HEK293 (cell line): ENCODE data around the gene FGF22.

ENCODE experiments used
- CTCF ChIA-PET: fragments of 350-600 bp; formaldehyde crosslinking; extraction: SDS; loops from one replicate; lab custom pipeline; 2021; ENCODE audit warnings: antibody characterized with exemption; lab: Yijun Ruan, JAX
- POLR2A ChIA-PET: fragments of 300-600 bp; formaldehyde crosslinking; extraction: SDS; loops from one replicate; lab custom pipeline; 2020; ENCODE audit warnings: antibody characterized with exemption, inconsistent platforms; lab: Yijun Ruan, JAX
- H3K27ac ChIP-seq: fragments of 200-500 bp; sonication (Bioruptor generic); 2 replicates; pipeline ENCODE4 v1.5.1; 2014; ENCODE audit warnings: low read depth, low read length, control low read depth, inconsistent platforms; ENCODE audit errors: extremely low read depth
- H3K36me3 ChIP-seq, 2 experiments: fragments of 200-500 bp in 1 of 2; sonication (Bioruptor generic) in 1 of 2; 1 replicate in 1 of 2; 2 replicates in 1 of 2; pipeline ENCODE4 v1.5.1; 2014 to 2017; ENCODE audit warnings: inconsistent platforms in 2 of 2, low read length in 2 of 2; ENCODE audit not compliant: control insufficient read depth in 2 of 2, insufficient read depth in 1 of 2
- H3K4me1 ChIP-seq: fragments of 200-500 bp; sonication (Bioruptor generic); 2 replicates; pipeline ENCODE4 v1.5.1; 2014; ENCODE audit warnings: mild to moderate bottlenecking, low read length, inconsistent platforms; ENCODE audit not compliant: control insufficient read depth, insufficient read depth
- H3K4me3 ChIP-seq: 2 replicates; pipeline ENCODE4 v1.5.1; 2011; ENCODE audit warnings: low read depth, mild to moderate bottlenecking, control low read depth, low read length, moderate library complexity
- H3K9me3 ChIP-seq: fragments of 200-500 bp; sonication (Bioruptor generic); 2 replicates; pipeline ENCODE4 v1.5.1; 2014; ENCODE audit warnings: low read depth, low read length, inconsistent platforms; ENCODE audit not compliant: control insufficient read depth, insufficient read depth
- HOXA7 ChIP-seq: sonication (generic); formaldehyde crosslinking; IDR thresholded peaks from 2 replicates; pipeline ENCODE4 v1.8.1; 2022; ENCODE audit warnings: missing genetic modification reagents, borderline replicate concordance
- KLF17 ChIP-seq: fragments of 450-650 bp; formaldehyde crosslinking; IDR thresholded peaks from 2 replicates; pipeline ENCODE4 v1.5.1; 2016; ENCODE audit warnings: missing biosample characterization, missing genetic modification characterization
- KLF8 ChIP-seq: fragments of 450-650 bp; formaldehyde crosslinking; IDR thresholded peaks from 2 replicates; pipeline ENCODE4 v1.5.1; 2016; ENCODE audit warnings: missing biosample characterization, missing genetic modification characterization
- REPIN1 ChIP-seq: fragments of 450-650 bp; formaldehyde crosslinking; IDR thresholded peaks from 2 replicates; pipeline ENCODE4 v1.5.1; 2017; ENCODE audit warnings: missing biosample characterization, missing genetic modification characterization, low read depth
- SETDB1 ChIP-seq: IDR thresholded peaks from one replicate; pipeline ENCODE4 v1.6.1; 2017; ENCODE audit warnings: mild to moderate bottlenecking, low read length, moderate library complexity, mixed read lengths; ENCODE audit not compliant: insufficient read length
- SP2 ChIP-seq: fragments of 450-650 bp; formaldehyde crosslinking; IDR thresholded peaks from 2 replicates; pipeline ENCODE4 v1.5.1; 2016; ENCODE audit warnings: missing biosample characterization, missing genetic modification characterization
- YY1 ChIP-seq: fragments of 450-650 bp; formaldehyde crosslinking; IDR thresholded peaks from 2 replicates; pipeline ENCODE4 v1.5.1; 2018; ENCODE audit warnings: missing biosample characterization, missing genetic modification characterization
- ZBTB21 ChIP-seq: fragments of 450-650 bp; formaldehyde crosslinking; IDR thresholded peaks from 2 replicates; pipeline ENCODE4 v1.5.1; 2017; ENCODE audit warnings: missing biosample characterization, missing genetic modification characterization
- ZFP41 ChIP-seq: fragments of 450-650 bp; formaldehyde crosslinking; IDR thresholded peaks from 2 replicates; pipeline ENCODE4 v1.5.1; 2016; ENCODE audit warnings: missing biosample characterization, missing genetic modification characterization, borderline replicate concordance
- ZNF10 ChIP-seq: fragments of 450-650 bp; formaldehyde crosslinking; IDR thresholded peaks from 2 replicates; pipeline ENCODE4 v1.5.1; 2017; ENCODE audit warnings: missing biosample characterization, missing genetic modification characterization
- ZNF148 ChIP-seq: fragments of 450-650 bp; formaldehyde crosslinking; IDR thresholded peaks from 2 replicates; pipeline ENCODE4 v1.5.0; 2017; ENCODE audit warnings: missing biosample characterization, missing genetic modification characterization, borderline replicate concordance
- ZNF221 ChIP-seq: fragments of 450-650 bp; formaldehyde crosslinking; IDR thresholded peaks from 2 replicates; pipeline ENCODE4 v1.5.1; 2017; ENCODE audit warnings: missing biosample characterization, missing genetic modification characterization, borderline replicate concordance
- ZNF23 ChIP-seq: fragments of 450-650 bp; formaldehyde crosslinking; IDR thresholded peaks from 2 replicates; pipeline ENCODE4 v1.5.1; 2016; ENCODE audit warnings: missing biosample characterization, missing genetic modification characterization, borderline replicate concordance
- ZNF248 ChIP-seq: fragments of 450-650 bp; formaldehyde crosslinking; IDR thresholded peaks from 2 replicates; pipeline ENCODE4 v1.5.1; 2017; ENCODE audit warnings: missing biosample characterization, missing genetic modification characterization
- ZNF274 ChIP-seq, 2 experiments: fragments of 200-500 bp in 1 of 2; fragments of 450-650 bp in 1 of 2; sonication (Bioruptor generic) in 1 of 2; formaldehyde crosslinking in 1 of 2; IDR thresholded peaks; 2 replicates each; pipeline versions ENCODE4 v1.5.1 to v1.6.1; 2014 to 2016; ENCODE audit warnings: borderline replicate concordance in 1 of 2, inconsistent platforms in 1 of 2, low read length in 1 of 2, missing biosample characterization in 1 of 2, missing genetic modification characterization in 1 of 2
- ZNF292 ChIP-seq: fragments of 450-650 bp; formaldehyde crosslinking; IDR thresholded peaks from 2 replicates; pipeline ENCODE4 v1.5.1; 2016; ENCODE audit warnings: low read depth, missing biosample characterization, missing genetic modification characterization, borderline replicate concordance
- ZNF335 ChIP-seq: fragments of 450-650 bp; formaldehyde crosslinking; conservative IDR thresholded peaks from 2 replicates; pipeline ENCODE4 v1.5.1; 2016; ENCODE audit warnings: missing biosample characterization, missing genetic modification characterization
- ZNF394 ChIP-seq: fragments of 450-650 bp; formaldehyde crosslinking; IDR thresholded peaks from 2 replicates; pipeline ENCODE4 v1.5.1; 2016; ENCODE audit warnings: missing biosample characterization, missing genetic modification characterization, mild to moderate bottlenecking, moderate library complexity, borderline replicate concordance
- ZNF423 ChIP-seq: fragments of 450-650 bp; formaldehyde crosslinking; IDR thresholded peaks from 2 replicates; pipeline ENCODE4 v1.5.1; 2016; ENCODE audit warnings: missing biosample characterization, missing genetic modification characterization
- ZNF530 ChIP-seq: fragments of 450-650 bp; formaldehyde crosslinking; IDR thresholded peaks from 2 replicates; pipeline ENCODE4 v1.5.1; 2016; ENCODE audit warnings: low read depth, missing biosample characterization, missing genetic modification characterization
- ZNF610 ChIP-seq: fragments of 450-650 bp; formaldehyde crosslinking; IDR thresholded peaks from 2 replicates; pipeline ENCODE4 v1.5.1; 2016; ENCODE audit warnings: missing biosample characterization, missing genetic modification characterization, borderline replicate concordance
- ZNF692 ChIP-seq: fragments of 450-650 bp; formaldehyde crosslinking; IDR thresholded peaks from 2 replicates; pipeline ENCODE4 v1.5.1; 2016; ENCODE audit warnings: missing biosample characterization, missing genetic modification characterization
- ZNF776 ChIP-seq: fragments of 450-650 bp; formaldehyde crosslinking; IDR thresholded peaks from 2 replicates; pipeline ENCODE4 v1.5.0; 2017; ENCODE audit warnings: missing biosample characterization, missing genetic modification characterization, borderline replicate concordance
- ZNF843 ChIP-seq: fragments of 450-650 bp; formaldehyde crosslinking; IDR thresholded peaks from 2 replicates; pipeline ENCODE4 v1.5.1; 2016; ENCODE audit warnings: missing biosample characterization, missing genetic modification characterization
- ZSCAN4 ChIP-seq: fragments of 450-650 bp; formaldehyde crosslinking; IDR thresholded peaks from 2 replicates; pipeline ENCODE4 v1.5.1; 2017; ENCODE audit warnings: missing biosample characterization, missing genetic modification characterization

FGF22 gene

DNA sequence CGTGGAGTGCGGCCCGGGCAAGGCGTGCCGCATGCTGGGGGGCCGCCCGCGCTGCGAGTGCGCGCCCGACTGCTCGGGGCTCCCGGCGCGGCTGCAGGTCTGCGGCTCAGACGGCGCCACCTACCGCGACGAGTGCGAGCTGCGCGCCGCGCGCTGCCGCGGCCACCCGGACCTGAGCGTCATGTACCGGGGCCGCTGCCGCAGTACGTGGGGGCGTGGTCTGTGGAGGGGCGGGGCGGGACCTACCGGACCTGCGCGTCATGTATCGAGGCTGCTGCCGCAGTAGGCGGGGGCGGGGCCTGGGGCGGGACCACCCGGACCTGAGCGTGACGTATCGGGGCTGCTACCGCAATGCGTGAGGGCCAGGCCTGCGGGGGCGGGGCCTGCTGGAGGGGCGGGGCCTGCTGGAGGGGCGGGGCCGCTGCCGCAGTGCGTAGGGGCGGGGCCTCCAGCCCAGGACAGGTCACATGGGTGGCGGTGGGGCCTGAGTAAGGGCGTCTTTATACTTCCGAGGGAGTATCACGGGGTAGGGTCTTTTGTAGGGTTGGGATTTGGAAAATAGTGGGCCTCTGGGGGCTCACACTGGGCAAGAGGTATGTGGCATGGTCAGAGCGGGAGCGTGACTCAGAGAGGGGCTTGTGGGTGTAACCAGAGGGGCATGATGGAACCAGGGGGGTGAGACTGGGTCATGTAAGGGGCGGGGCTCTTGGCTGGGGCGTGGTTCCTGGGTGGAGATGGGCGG, 40.8 kb downstream of the FGF22 start (continued):
- TF ChIP-seq ZNF610: no peak
- TF ChIP-seq ZNF692: peak; percentile 72; the same call in 1 of the 2 replicates

GRCh38 chr19:681029-682019, 41.6 kb downstream of the FGF22 start:
- H3K4me3 ChIP-seq: peak overlapping the region; percentile 50
- H3K4me1 ChIP-seq: no peaks in the 10 kb centered on the region
- POLR2A ChIA-PET: interaction anchor here (0.6 to 1.3 kb wide), 9 partner anchors 16 to 571 kb away, joined by 3 to 8 read pairs (median 4); no protein-coding TSS in a partner anchor
- H3K36me3 ChIP-seq: no peaks in the 10 kb centered on the region
- CTCF ChIA-PET: interaction anchor here (0.6 to 0.8 kb wide), 3 partner anchors 15 to 89 kb away, joined by 3 read pairs; no protein-coding TSS in a partner anchor
- no peak overlapping the region; the same call in 1 of the 2 replicates for H3K27ac ChIP-seq
- no peaks in the 10 kb centered on the region for H3K9me3 ChIP-seq
- TF ChIP-seq ZNF610: no peak
- TF ChIP-seq SP2 (tag by site-specific recombination): peak; percentile 9; the same call in 1 of the 2 replicates
- no peak for TF ChIP-seq ZNF394
- TF ChIP-seq ZNF221 (tag by site-specific recombination): no peak
- no peak for TF ChIP-seq SETDB1
- TF ChIP-seq ZNF23 (tag by site-specific recombination): no peak
- no peak for TF ChIP-seq ZSCAN4
- TF ChIP-seq ZBTB21 (tag by site-specific recombination): no peak
- TF ChIP-seq ZNF776 (tag by site-specific recombination): no peak
- TF ChIP-seq ZNF248 (tag by site-specific recombination): no peak
- no peak for TF ChIP-seq KLF17 (tag by site-specific recombination)
- no peak for TF ChIP-seq ZNF274 (IDR thresholded peaks at IDR 0.05; ENCODE audit: low read length)
- TF ChIP-seq ZNF274 (tag by site-specific recombination; IDR thresholded peaks at IDR 0.05; ENCODE audit: borderline replicate concordance): no peak
- no peak for TF ChIP-seq HOXA7 (CRISPR knock-in tag)
- TF ChIP-seq ZNF10 (tag by site-specific recombination): no peak
- 0 out of 2 replicates have a peak, but pooled peaks have one; percentile 2 for TF ChIP-seq ZNF843 (tag by site-specific recombination)
- TF ChIP-seq ZFP41 (tag by site-specific recombination): no peak
- TF ChIP-seq ZNF423 (tag by site-specific recombination): no peak
- no peak for TF ChIP-seq ZNF335
- no peak for TF ChIP-seq YY1
- TF ChIP-seq ZNF530 (tag by site-specific recombination): no peak
- TF ChIP-seq ZNF292 (tag by site-specific recombination): no peak
- no peak for TF ChIP-seq REPIN1 (tag by site-specific recombination)
- peak; percentile 84; the same call in 1 of the 2 replicates for TF ChIP-seq KLF8 (tag by site-specific recombination)
- TF ChIP-seq ZNF148 (tag by site-specific recombination): no peak
